ENCODE results near the gene TACC3.

DNA sequence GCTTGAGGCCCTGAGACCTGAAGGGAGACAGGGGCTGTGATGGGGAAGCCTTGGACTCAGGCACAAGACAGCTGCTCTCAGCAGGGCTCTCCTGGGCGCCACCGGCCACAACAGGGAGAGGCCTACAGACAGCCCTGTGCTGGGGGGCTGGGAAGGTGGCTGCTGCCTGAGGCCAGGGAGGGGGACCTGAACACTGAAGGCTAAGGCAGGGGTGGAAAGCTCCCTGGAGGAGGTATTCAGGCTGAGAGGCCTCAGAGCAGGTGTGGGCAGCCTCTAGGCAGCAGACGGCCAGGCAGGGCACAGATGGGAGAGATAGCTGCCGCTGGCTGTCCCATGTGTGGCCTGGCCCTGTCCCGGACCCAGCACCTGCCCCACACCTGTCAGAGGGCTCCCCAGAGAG lies 33.0 kb downstream of the TACC3 start:
- TF ChIP-seq, protein P1, sequence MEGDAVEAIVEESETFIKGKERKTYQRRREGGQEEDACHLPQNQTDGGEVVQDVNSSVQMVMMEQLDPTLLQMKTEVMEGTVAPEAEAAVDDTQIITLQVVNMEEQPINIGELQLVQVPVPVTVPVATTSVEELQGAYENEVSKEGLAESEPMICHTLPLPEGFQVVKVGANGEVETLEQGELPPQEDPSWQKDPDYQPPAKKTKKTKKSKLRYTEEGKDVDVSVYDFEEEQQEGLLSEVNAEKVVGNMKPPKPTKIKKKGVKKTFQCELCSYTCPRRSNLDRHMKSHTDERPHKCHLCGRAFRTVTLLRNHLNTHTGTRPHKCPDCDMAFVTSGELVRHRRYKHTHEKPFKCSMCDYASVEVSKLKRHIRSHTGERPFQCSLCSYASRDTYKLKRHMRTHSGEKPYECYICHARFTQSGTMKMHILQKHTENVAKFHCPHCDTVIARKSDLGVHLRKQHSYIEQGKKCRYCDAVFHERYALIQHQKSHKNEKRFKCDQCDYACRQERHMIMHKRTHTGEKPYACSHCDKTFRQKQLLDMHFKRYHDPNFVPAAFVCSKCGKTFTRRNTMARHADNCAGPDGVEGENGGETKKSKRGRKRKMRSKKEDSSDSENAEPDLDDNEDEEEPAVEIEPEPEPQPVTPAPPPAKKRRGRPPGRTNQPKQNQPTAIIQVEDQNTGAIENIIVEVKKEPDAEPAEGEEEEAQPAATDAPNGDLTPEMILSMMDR (IDR thresholded peaks at IDR 0.05) = no peak
- TF ChIP-seq POLR2A (IDR thresholded peaks at IDR 0.05) (no peak), POLR2AphosphoS5 (IDR thresholded peaks at IDR 0.05) (no peak)
